ENCODE measurements around the gene PRMT5.
A peak's percentile ranks its signal among the peaks of the same experiment; 100 is the strongest.

PRMT5 gene

DNA sequence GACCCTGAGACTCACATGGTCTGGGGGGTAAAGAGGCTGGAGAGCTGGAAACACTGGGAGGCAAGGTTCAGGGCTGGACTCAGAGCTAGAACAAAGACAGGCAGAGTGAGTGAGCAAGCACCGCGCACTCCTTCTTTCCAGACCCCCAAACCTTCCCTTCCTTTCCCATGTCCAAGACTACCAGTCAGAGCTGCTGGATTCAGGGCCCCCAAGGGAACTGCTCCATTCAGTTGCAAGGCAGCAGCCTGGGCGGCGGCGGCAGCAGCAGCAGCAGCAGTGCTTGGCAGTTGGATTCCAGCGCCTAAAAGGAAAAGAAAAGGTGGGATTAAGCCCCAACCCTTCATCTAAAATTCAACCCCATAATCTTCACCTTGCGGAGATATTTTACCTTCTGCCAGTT, 27.4 kb downstream of the PRMT5 start:
- Histone ChIP-seq H3K18ac (ENCODE audit: low read length) (no peak overlapping the region), H3K36me3 (ENCODE audit: control insufficient read depth, insufficient read depth, low read length) (peaks cover 20% of the 10 kb centered on the region)

GRCh38 chr14:22900081-22900799, 28.9 kb downstream of the PRMT5 start:
- Histone ChIP-seq H3K18ac (ENCODE audit: low read length) (no peak overlapping the region), H3K4me2 (ENCODE audit: low read length) (no peak overlapping the region), H2BK120ac (ENCODE audit: low read depth, low read length) (no peak overlapping the region), H3K4me1 (ENCODE audit: control insufficient read depth, low read depth, low read length) (no peaks in the 10 kb centered on the region), H3K9ac (ENCODE audit: low read length) (no peak overlapping the region), H3K4me3 (ENCODE audit: low read length) (no peak overlapping the region), H4K5ac (ENCODE audit: low read length) (no peak overlapping the region), H3K4ac (ENCODE audit: low read depth, low read length) (no peak overlapping the region), H3K79me2 (ENCODE audit: control insufficient read depth, insufficient read depth, low read length) (no peaks in the 10 kb centered on the region), H3K36me3 (ENCODE audit: control insufficient read depth, insufficient read depth, low read length) (peaks cover 15% of the 10 kb centered on the region), H3K23ac (ENCODE audit: low read length) (no peak overlapping the region), H3K56ac (ENCODE audit: low read length) (peak overlapping the region; percentile 43), H3K79me1 (ENCODE audit: low read length) (no peaks in the 10 kb centered on the region), H3K27me3 (ENCODE audit: insufficient read depth, low read length, poor library complexity) (no peaks in the 10 kb centered on the region), H2BK5ac (ENCODE audit: low read length) (no peak overlapping the region), H2AK5ac (ENCODE audit: low read length) (no peak overlapping the region), H2BK15ac (replicated peaks; ENCODE audit: low read depth) (no peak overlapping the region), H3K27ac (ENCODE audit: low read depth, low read length) (no peak overlapping the region), H4K8ac (ENCODE audit: low read depth, low read length) (no peak overlapping the region)
- no CpG with 5 or more reads among the region's 3 CpGs for WGBS (ENCODE audit: extremely low coverage, insufficient coverage, low lambda C conversion rate)
- DNase-seq = peak; percentile 87

More for the DNA sequence above, 27.4 kb downstream of the PRMT5 start:
- Histone ChIP-seq H3K27me3 (ENCODE audit: insufficient read depth, low read length, poor library complexity) (no peaks in the 10 kb centered on the region), H3K79me2 (ENCODE audit: control insufficient read depth, insufficient read depth, low read length) (no peaks in the 10 kb centered on the region), H3K23ac (ENCODE audit: low read length) (no peak overlapping the region), H3K4me3 (ENCODE audit: low read length) (no peak overlapping the region), H3K4me1 (ENCODE audit: control insufficient read depth, low read depth, low read length) (no peaks in the 10 kb centered on the region), H3K9ac (ENCODE audit: low read length) (no peak overlapping the region), H2BK5ac (ENCODE audit: low read length) (no peak overlapping the region), H4K8ac (ENCODE audit: low read depth, low read length) (no peak overlapping the region), H3K56ac (ENCODE audit: low read length) (no peak overlapping the region), H2AK5ac (ENCODE audit: low read length) (no peak overlapping the region), H2BK15ac (replicated peaks; ENCODE audit: low read depth) (no peak overlapping the region), H2BK120ac (ENCODE audit: low read depth, low read length) (no peak overlapping the region), H3K27ac (ENCODE audit: low read depth, low read length) (no peak overlapping the region), H3K4ac (ENCODE audit: low read depth, low read length) (no peak overlapping the region), H3K4me2 (ENCODE audit: low read length) (no peak overlapping the region), H4K5ac (ENCODE audit: low read length) (no peak overlapping the region), H3K79me1 (ENCODE audit: low read length) (no peaks in the 10 kb centered on the region)
- no CpG with 5 or more reads among the region's 7 CpGs for WGBS (ENCODE audit: extremely low coverage, insufficient coverage, low lambda C conversion rate)
- no peak for DNase-seq

DNA sequence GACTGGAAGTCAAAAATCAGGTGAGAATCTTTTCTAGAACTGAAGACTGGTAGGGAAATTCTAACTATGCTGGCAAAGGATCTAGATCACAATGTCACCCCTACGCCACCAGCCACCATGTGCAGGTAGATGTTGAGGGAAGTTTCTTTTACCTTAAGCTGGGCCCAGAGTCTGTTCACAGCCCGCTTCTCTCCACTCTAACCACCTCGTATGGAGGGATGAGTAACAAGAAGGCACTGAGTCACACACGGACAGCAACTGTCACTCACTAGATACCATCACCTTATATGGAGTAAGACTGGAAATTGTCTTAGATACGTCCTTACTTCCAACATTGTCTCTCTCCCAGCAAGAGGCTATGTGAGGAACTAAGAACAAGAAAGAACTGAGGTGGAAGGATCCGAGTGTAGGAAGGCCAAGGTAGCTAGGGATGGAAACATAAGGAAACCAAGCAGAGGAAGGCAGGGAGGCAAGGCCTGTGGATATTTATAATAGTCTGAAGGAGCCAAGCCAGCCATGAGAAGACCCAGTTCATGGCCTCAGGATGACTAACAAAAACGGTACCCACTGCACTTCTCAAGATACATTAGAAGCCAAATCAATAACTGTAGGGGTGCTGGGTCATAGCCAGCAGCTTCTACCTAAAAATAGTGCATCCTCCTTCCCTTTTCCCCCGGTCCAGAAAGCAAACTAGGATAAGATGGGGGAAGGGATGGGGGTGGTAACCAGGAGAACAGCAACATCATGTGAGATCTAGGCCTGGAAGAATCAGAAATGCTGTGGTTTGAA, 30.7 kb downstream of the PRMT5 start:
- DNase-seq = no peak
- no peak overlapping the region for H3K4ac ChIP-seq (ENCODE audit: low read depth, low read length)
- no peaks in the 10 kb centered on the region for H3K79me1 ChIP-seq (ENCODE audit: low read length)
- H3K4me2 ChIP-seq (ENCODE audit: low read length) = no peak overlapping the region
- H2BK5ac ChIP-seq (ENCODE audit: low read length) = no peak overlapping the region
- no peak overlapping the region for H3K4me3 ChIP-seq (ENCODE audit: low read length)
- no peak overlapping the region for H2AK5ac ChIP-seq (ENCODE audit: low read length)
- H2BK15ac ChIP-seq (replicated peaks; ENCODE audit: low read depth) = no peak overlapping the region
- no peak overlapping the region for H3K56ac ChIP-seq (ENCODE audit: low read length)
- no peaks in the 10 kb centered on the region for H3K27me3 ChIP-seq (ENCODE audit: insufficient read depth, low read length, poor library complexity)
- H3K18ac ChIP-seq (ENCODE audit: low read length) = no peak overlapping the region
- H4K5ac ChIP-seq (ENCODE audit: low read length) = no peak overlapping the region
- no CpG with 5 or more reads among the region's 8 CpGs for WGBS (ENCODE audit: extremely low coverage, insufficient coverage, low lambda C conversion rate)
- no peak overlapping the region for H3K9ac ChIP-seq (ENCODE audit: low read length)
- no peak overlapping the region for H4K8ac ChIP-seq (ENCODE audit: low read depth, low read length)
- no peak overlapping the region for H3K27ac ChIP-seq (ENCODE audit: low read depth, low read length)
- no peak overlapping the region for H3K23ac ChIP-seq (ENCODE audit: low read length)
- no peaks in the 10 kb centered on the region for H3K4me1 ChIP-seq (ENCODE audit: control insufficient read depth, low read depth, low read length)
- H3K79me2 ChIP-seq (ENCODE audit: control insufficient read depth, insufficient read depth, low read length) = no peaks in the 10 kb centered on the region
- H2BK120ac ChIP-seq (ENCODE audit: low read depth, low read length) = no peak overlapping the region
- peaks cover 11% of the 10 kb centered on the region for H3K36me3 ChIP-seq (ENCODE audit: control insufficient read depth, insufficient read depth, low read length)

- H3K9ac ChIP-seq (ENCODE audit: low read length) = no peak overlapping the region
Measured at GRCh38 chr14:22897357-22897756, 31.8 kb downstream of the PRMT5 start.

GRCh38 chr14:22896760-22897159, 32.4 kb downstream of the PRMT5 start:
- H4K5ac ChIP-seq (ENCODE audit: low read length) = no peak overlapping the region
- no peak overlapping the region for H3K4me2 ChIP-seq (ENCODE audit: low read length)
- H4K8ac ChIP-seq (ENCODE audit: low read depth, low read length) = no peak overlapping the region
- H3K27ac ChIP-seq (ENCODE audit: low read depth, low read length) = no peak overlapping the region
- no peak overlapping the region for H2BK15ac ChIP-seq (replicated peaks; ENCODE audit: low read depth)
- no peak overlapping the region for H2BK5ac ChIP-seq (ENCODE audit: low read length)
- peak; percentile 69 for DNase-seq
- H2BK120ac ChIP-seq (ENCODE audit: low read depth, low read length) = no peak overlapping the region
- H3K79me1 ChIP-seq (ENCODE audit: low read length) = no peaks in the 10 kb centered on the region
- H3K4me1 ChIP-seq (ENCODE audit: control insufficient read depth, low read depth, low read length) = no peaks in the 10 kb centered on the region
- no peak overlapping the region for H3K23ac ChIP-seq (ENCODE audit: low read length)
- no peaks in the 10 kb centered on the region for H3K27me3 ChIP-seq (ENCODE audit: insufficient read depth, low read length, poor library complexity)
- no peak overlapping the region for H3K4me3 ChIP-seq (ENCODE audit: low read length)
- H2AK5ac ChIP-seq (ENCODE audit: low read length) = no peak overlapping the region
- H3K9ac ChIP-seq (ENCODE audit: low read length) = no peak overlapping the region
- no peak overlapping the region for H3K18ac ChIP-seq (ENCODE audit: low read length)
- peaks cover 5% of the 10 kb centered on the region for H3K36me3 ChIP-seq (ENCODE audit: control insufficient read depth, insufficient read depth, low read length)
- no peak overlapping the region for H3K56ac ChIP-seq (ENCODE audit: low read length)
- no CpG with 5 or more reads among the region's 3 CpGs for WGBS (ENCODE audit: extremely low coverage, insufficient coverage, low lambda C conversion rate)
- no peak overlapping the region for H3K4ac ChIP-seq (ENCODE audit: low read depth, low read length)
- no peaks in the 10 kb centered on the region for H3K79me2 ChIP-seq (ENCODE audit: control insufficient read depth, insufficient read depth, low read length)

More at GRCh38 chr14:22897357-22897756, 31.8 kb downstream of the PRMT5 start:
- H2BK15ac ChIP-seq (replicated peaks; ENCODE audit: low read depth) = no peak overlapping the region
- H3K4me3 ChIP-seq (ENCODE audit: low read length) = no peak overlapping the region
- H3K18ac ChIP-seq (ENCODE audit: low read length) = no peak overlapping the region
- no peak overlapping the region for H3K4ac ChIP-seq (ENCODE audit: low read depth, low read length)
- no peaks in the 10 kb centered on the region for H3K4me1 ChIP-seq (ENCODE audit: control insufficient read depth, low read depth, low read length)
- WGBS (ENCODE audit: extremely low coverage, insufficient coverage, low lambda C conversion rate) = no CpG with 5 or more reads among the region's 1 CpG
- H3K23ac ChIP-seq (ENCODE audit: low read length) = no peak overlapping the region
- H3K27me3 ChIP-seq (ENCODE audit: insufficient read depth, low read length, poor library complexity) = no peaks in the 10 kb centered on the region
- no peak overlapping the region for H4K8ac ChIP-seq (ENCODE audit: low read depth, low read length)
- H3K56ac ChIP-seq (ENCODE audit: low read length) = no peak overlapping the region
- peak; percentile 38 for DNase-seq
- H3K79me1 ChIP-seq (ENCODE audit: low read length) = no peaks in the 10 kb centered on the region
- no peak overlapping the region for H2BK120ac ChIP-seq (ENCODE audit: low read depth, low read length)
- H3K4me2 ChIP-seq (ENCODE audit: low read length) = no peak overlapping the region
- H2BK5ac ChIP-seq (ENCODE audit: low read length) = no peak overlapping the region
- H3K27ac ChIP-seq (ENCODE audit: low read depth, low read length) = no peak overlapping the region
- no peak overlapping the region for H4K5ac ChIP-seq (ENCODE audit: low read length)
- peaks cover 7% of the 10 kb centered on the region for H3K36me3 ChIP-seq (ENCODE audit: control insufficient read depth, insufficient read depth, low read length)
- no peaks in the 10 kb centered on the region for H3K79me2 ChIP-seq (ENCODE audit: control insufficient read depth, insufficient read depth, low read length)
- H2AK5ac ChIP-seq (ENCODE audit: low read length) = no peak overlapping the region

Data from mesendoderm (in vitro differentiated cells).